HEK293 (cell line): Measurements from ENCODE around the gene TPBGL.

Source experiments
- CTCF ChIA-PET: fragments of 350-600 bp; formaldehyde crosslinking; extraction: SDS; loops from one replicate; lab custom pipeline; 2021; ENCODE audit warnings: antibody characterized with exemption; lab: Yijun Ruan, JAX
- POLR2A ChIA-PET: fragments of 300-600 bp; formaldehyde crosslinking; extraction: SDS; loops from one replicate; lab custom pipeline; 2020; ENCODE audit warnings: antibody characterized with exemption, inconsistent platforms; lab: Yijun Ruan, JAX
- H3K27ac ChIP-seq: fragments of 200-500 bp; sonication (Bioruptor generic); 2 replicates; pipeline ENCODE4 v1.5.1; 2014; ENCODE audit warnings: low read depth, low read length, control low read depth, inconsistent platforms; ENCODE audit errors: extremely low read depth
- H3K36me3 ChIP-seq, 2 experiments: fragments of 200-500 bp in 1 of 2; sonication (Bioruptor generic) in 1 of 2; 1 replicate in 1 of 2; 2 replicates in 1 of 2; pipeline ENCODE4 v1.5.1; 2014 to 2017; ENCODE audit warnings: inconsistent platforms in 2 of 2, low read length in 2 of 2; ENCODE audit not compliant: control insufficient read depth in 2 of 2, insufficient read depth in 1 of 2
- H3K4me1 ChIP-seq: fragments of 200-500 bp; sonication (Bioruptor generic); 2 replicates; pipeline ENCODE4 v1.5.1; 2014; ENCODE audit warnings: mild to moderate bottlenecking, low read length, inconsistent platforms; ENCODE audit not compliant: control insufficient read depth, insufficient read depth
- H3K4me3 ChIP-seq: 2 replicates; pipeline ENCODE4 v1.5.1; 2011; ENCODE audit warnings: low read depth, mild to moderate bottlenecking, control low read depth, low read length, moderate library complexity
- H3K9me3 ChIP-seq: fragments of 200-500 bp; sonication (Bioruptor generic); 2 replicates; pipeline ENCODE4 v1.5.1; 2014; ENCODE audit warnings: low read depth, low read length, inconsistent platforms; ENCODE audit not compliant: control insufficient read depth, insufficient read depth
- ATF2 ChIP-seq: fragments of 450-650 bp; formaldehyde crosslinking; IDR thresholded peaks from 2 replicates; pipeline ENCODE4 v1.5.1; 2016; ENCODE audit warnings: missing biosample characterization, missing genetic modification characterization, low read depth
- KLF1 ChIP-seq: fragments of 450-650 bp; formaldehyde crosslinking; IDR thresholded peaks from 2 replicates; pipeline ENCODE4 v1.5.1; 2016; ENCODE audit warnings: missing biosample characterization, missing genetic modification characterization
- REPIN1 ChIP-seq: fragments of 450-650 bp; formaldehyde crosslinking; IDR thresholded peaks from 2 replicates; pipeline ENCODE4 v1.5.1; 2017; ENCODE audit warnings: missing biosample characterization, missing genetic modification characterization, low read depth
- SP3 ChIP-seq: fragments of 450-650 bp; formaldehyde crosslinking; IDR thresholded peaks from 2 replicates; pipeline ENCODE4 v1.5.1; 2016; ENCODE audit warnings: missing biosample characterization, missing genetic modification characterization
- ZBTB7A ChIP-seq: fragments of 450-650 bp; formaldehyde crosslinking; IDR thresholded peaks from 2 replicates; pipeline ENCODE4 v1.5.1; 2016; ENCODE audit warnings: low read depth, missing biosample characterization, missing genetic modification characterization
- ZNF121 ChIP-seq: fragments of 450-650 bp; formaldehyde crosslinking; IDR thresholded peaks from 2 replicates; pipeline ENCODE4 v1.5.1; 2016; ENCODE audit warnings: missing biosample characterization, missing genetic modification characterization
- ZNF157 ChIP-seq: fragments of 450-650 bp; formaldehyde crosslinking; IDR thresholded peaks from 2 replicates; pipeline ENCODE4 v1.5.1; 2016; ENCODE audit warnings: missing biosample characterization, missing genetic modification characterization
- ZNF211 ChIP-seq: fragments of 450-650 bp; formaldehyde crosslinking; IDR thresholded peaks from 2 replicates; pipeline ENCODE4 v1.5.1; 2016; ENCODE audit warnings: low read depth, missing biosample characterization, missing genetic modification characterization
- ZNF248 ChIP-seq: fragments of 450-650 bp; formaldehyde crosslinking; IDR thresholded peaks from 2 replicates; pipeline ENCODE4 v1.5.1; 2017; ENCODE audit warnings: missing biosample characterization, missing genetic modification characterization
- ZNF26 ChIP-seq: fragments of 450-650 bp; formaldehyde crosslinking; IDR thresholded peaks from 2 replicates; pipeline ENCODE4 v1.5.1; 2016; ENCODE audit warnings: missing biosample characterization, missing genetic modification characterization
- ZNF488 ChIP-seq: fragments of 450-650 bp; formaldehyde crosslinking; IDR thresholded peaks from 2 replicates; pipeline ENCODE4 v1.5.1; 2016; ENCODE audit warnings: missing biosample characterization, missing genetic modification characterization
- ZNF549 ChIP-seq: fragments of 450-650 bp; IDR thresholded peaks from 2 replicates; pipeline ENCODE4 v1.5.1; 2018; ENCODE audit warnings: missing biosample characterization, missing genetic modification characterization, mild to moderate bottlenecking, inconsistent platforms, moderate library complexity
- ZNF639 ChIP-seq: fragments of 450-650 bp; formaldehyde crosslinking; IDR thresholded peaks from 2 replicates; pipeline ENCODE4 v1.5.1; 2016; ENCODE audit warnings: missing biosample characterization, missing genetic modification characterization
- ZNF654 ChIP-seq: fragments of 450-650 bp; formaldehyde crosslinking; IDR thresholded peaks from 2 replicates; pipeline ENCODE4 v1.5.1; 2016; ENCODE audit warnings: low read depth, missing biosample characterization, missing genetic modification characterization
- ZSCAN16 ChIP-seq: fragments of 450-650 bp; formaldehyde crosslinking; IDR thresholded peaks from 2 replicates; pipeline ENCODE4 v1.5.1; 2016; ENCODE audit warnings: missing biosample characterization, missing genetic modification characterization
- TF ChIP-seq, protein P1 (sequence below): fragments of 450-650 bp; formaldehyde crosslinking; IDR thresholded peaks from 2 replicates; pipeline ENCODE4 v1.5.1; 2016; ENCODE audit warnings: missing biosample characterization, missing genetic modification characterization
- TF ChIP-seq, protein P2 (sequence below): fragments of 450-650 bp; formaldehyde crosslinking; IDR thresholded peaks from 2 replicates; pipeline ENCODE4 v1.5.1; 2016; ENCODE audit warnings: missing biosample characterization, missing genetic modification characterization
- TF ChIP-seq, protein P3 (sequence below): fragments of 450-650 bp; formaldehyde crosslinking; IDR thresholded peaks from 2 replicates; pipeline ENCODE4 v1.5.1; 2016; ENCODE audit warnings: missing biosample characterization, missing genetic modification characterization

The TPBGL gene

GRCh38 chr11:75272821-75273301 lies 32.3 kb downstream of the TPBGL start (continued):
- TF ChIP-seq, protein P1, sequence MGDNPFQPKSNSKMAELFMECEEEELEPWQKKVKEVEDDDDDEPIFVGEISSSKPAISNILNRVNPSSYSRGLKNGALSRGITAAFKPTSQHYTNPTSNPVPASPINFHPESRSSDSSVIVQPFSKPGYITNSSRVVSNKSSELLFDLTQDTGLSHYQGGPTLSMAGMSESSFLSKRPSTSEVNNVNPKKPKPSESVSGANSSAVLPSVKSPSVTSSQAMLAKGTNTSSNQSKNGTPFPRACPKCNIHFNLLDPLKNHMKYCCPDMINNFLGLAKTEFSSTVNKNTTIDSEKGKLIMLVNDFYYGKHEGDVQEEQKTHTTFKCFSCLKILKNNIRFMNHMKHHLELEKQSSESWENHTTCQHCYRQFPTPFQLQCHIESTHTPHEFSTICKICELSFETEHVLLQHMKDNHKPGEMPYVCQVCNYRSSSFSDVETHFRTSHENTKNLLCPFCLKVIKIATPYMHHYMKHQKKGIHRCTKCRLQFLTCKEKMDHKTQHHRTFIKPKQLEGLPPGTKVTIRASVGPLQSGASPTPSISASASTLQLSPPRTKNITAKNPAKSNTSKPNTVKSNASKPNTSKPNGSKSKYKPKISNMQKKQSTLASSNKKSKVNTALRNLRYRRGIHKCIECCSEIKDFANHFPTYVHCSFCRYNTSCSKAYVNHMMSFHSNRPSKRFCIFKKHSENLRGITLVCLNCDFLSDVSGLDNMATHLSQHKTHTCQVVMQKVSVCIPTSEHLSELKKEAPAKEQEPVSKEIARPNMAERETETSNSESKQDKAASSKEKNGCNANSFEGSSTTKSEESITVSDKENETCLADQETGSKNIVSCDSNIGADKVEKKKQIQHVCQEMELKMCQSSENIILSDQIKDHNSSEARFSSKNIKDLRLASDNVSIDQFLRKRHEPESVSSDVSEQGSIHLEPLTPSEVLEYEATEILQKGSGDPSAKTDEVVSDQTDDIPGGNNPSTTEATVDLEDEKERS (tag by site-specific recombination), result no peak

- Histone ChIP-seq H3K4me3 (no peak overlapping the region), H3K36me3 (peaks cover 0 to 25% of the 10 kb centered on the region in 2 experiments; a peak in 1 of 3 replicates), H3K9me3 (no peaks in the 10 kb centered on the region), H3K4me1 (no peaks in the 10 kb centered on the region), H3K27ac (no peak overlapping the region)
- ChIA-PET POLR2A (interaction anchor here (0.6 kb wide), 1 partner anchor 220 kb away, joined by 3 read pairs; no protein-coding TSS in a partner anchor), CTCF (interaction anchor here (4.0 to 5.0 kb wide), 2 partner anchors 110 to 111 kb away, joined by 19 to 53 read pairs; no protein-coding TSS in a partner anchor)
- no peak for TF ChIP-seq SP3 (tag by site-specific recombination)
- no peak for TF ChIP-seq ZSCAN16 (tag by site-specific recombination)
- TF ChIP-seq KLF1 (tag by site-specific recombination), result no peak
- TF ChIP-seq ZNF157 (tag by site-specific recombination), result no peak
- no peak for TF ChIP-seq ZNF26 (tag by site-specific recombination)
- no peak for TF ChIP-seq ZNF488
- TF ChIP-seq ATF2 (tag by site-specific recombination), result no peak
- no peak for TF ChIP-seq ZBTB7A (tag by site-specific recombination)
- TF ChIP-seq ZNF654 (tag by site-specific recombination), result no peak
- TF ChIP-seq ZNF549 (tag by site-specific recombination), result no peak
- no peak for TF ChIP-seq ZNF211 (tag by site-specific recombination)
- no peak for TF ChIP-seq REPIN1 (tag by site-specific recombination)
- TF ChIP-seq ZNF248 (tag by site-specific recombination), result no peak
- TF ChIP-seq ZNF121, result no peak
- TF ChIP-seq, protein P2, sequence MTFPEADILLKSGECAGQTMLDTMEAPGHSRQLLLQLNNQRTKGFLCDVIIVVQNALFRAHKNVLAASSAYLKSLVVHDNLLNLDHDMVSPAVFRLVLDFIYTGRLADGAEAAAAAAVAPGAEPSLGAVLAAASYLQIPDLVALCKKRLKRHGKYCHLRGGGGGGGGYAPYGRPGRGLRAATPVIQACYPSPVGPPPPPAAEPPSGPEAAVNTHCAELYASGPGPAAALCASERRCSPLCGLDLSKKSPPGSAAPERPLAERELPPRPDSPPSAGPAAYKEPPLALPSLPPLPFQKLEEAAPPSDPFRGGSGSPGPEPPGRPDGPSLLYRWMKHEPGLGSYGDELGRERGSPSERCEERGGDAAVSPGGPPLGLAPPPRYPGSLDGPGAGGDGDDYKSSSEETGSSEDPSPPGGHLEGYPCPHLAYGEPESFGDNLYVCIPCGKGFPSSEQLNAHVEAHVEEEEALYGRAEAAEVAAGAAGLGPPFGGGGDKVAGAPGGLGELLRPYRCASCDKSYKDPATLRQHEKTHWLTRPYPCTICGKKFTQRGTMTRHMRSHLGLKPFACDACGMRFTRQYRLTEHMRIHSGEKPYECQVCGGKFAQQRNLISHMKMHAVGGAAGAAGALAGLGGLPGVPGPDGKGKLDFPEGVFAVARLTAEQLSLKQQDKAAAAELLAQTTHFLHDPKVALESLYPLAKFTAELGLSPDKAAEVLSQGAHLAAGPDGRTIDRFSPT (tag by site-specific recombination), result no peak
- no peak for TF ChIP-seq ZNF639 (tag by site-specific recombination)
- TF ChIP-seq, protein P3, sequence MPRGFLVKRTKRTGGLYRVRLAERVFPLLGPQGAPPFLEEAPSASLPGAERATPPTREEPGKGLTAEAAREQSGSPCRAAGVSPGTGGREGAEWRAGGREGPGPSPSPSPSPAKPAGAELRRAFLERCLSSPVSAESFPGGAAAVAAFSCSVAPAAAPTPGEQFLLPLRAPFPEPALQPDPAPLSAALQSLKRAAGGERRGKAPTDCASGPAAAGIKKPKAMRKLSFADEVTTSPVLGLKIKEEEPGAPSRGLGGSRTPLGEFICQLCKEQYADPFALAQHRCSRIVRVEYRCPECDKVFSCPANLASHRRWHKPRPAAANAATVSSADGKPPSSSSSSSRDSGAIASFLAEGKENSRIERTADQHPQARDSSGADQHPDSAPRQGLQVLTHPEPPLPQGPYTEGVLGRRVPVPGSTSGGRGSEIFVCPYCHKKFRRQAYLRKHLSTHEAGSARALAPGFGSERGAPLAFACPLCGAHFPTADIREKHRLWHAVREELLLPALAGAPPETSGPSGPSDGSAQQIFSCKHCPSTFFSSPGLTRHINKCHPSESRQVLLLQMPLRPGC (tag by site-specific recombination), result no peak
- TF ChIP-seq, all 188 proteins: peak for 0
These were observed 33.1 kb downstream of the TPBGL start for GRCh38 chr11:75273411-75274391.
